ENCODE measurements around the gene PSORS1C2.

PSORS1C2 gene

GRCh38 chr6:31115941-31116560 is 22.8 kb downstream of the PSORS1C2 start:
- Histone ChIP-seq H3K4me3 (no peak overlapping the region), H3K36me3 (no peaks in the 10 kb centered on the region), H3K9me3 (no peaks in the 10 kb centered on the region), H3K27ac (peak overlapping the region in 1 of 2 donors; percentile 74), H3K4me1 (peaks cover 0 to 45% (median 31%) of the 10 kb centered on the region in 4 donors), H3K27me3 (no peaks in the 10 kb centered on the region)
- no peak for DNase-seq
- intact Hi-C loops (cut with DNase I; ENCODE audit: low total_unique reads): no loop called here
- TF ChIP-seq, protein P1, sequence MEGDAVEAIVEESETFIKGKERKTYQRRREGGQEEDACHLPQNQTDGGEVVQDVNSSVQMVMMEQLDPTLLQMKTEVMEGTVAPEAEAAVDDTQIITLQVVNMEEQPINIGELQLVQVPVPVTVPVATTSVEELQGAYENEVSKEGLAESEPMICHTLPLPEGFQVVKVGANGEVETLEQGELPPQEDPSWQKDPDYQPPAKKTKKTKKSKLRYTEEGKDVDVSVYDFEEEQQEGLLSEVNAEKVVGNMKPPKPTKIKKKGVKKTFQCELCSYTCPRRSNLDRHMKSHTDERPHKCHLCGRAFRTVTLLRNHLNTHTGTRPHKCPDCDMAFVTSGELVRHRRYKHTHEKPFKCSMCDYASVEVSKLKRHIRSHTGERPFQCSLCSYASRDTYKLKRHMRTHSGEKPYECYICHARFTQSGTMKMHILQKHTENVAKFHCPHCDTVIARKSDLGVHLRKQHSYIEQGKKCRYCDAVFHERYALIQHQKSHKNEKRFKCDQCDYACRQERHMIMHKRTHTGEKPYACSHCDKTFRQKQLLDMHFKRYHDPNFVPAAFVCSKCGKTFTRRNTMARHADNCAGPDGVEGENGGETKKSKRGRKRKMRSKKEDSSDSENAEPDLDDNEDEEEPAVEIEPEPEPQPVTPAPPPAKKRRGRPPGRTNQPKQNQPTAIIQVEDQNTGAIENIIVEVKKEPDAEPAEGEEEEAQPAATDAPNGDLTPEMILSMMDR (IDR thresholded peaks at IDR 0.05): no peak

- Histone ChIP-seq H3K4me1 (peaks cover 0 to 45% (median 31%) of the 10 kb centered on the region in 4 donors), H3K4me3 (peak overlapping the region; percentile 36 to 47), H3K27ac (peak overlapping the region; percentile 74 to 75), H3K36me3 (no peaks in the 10 kb centered on the region), H3K9me3 (no peaks in the 10 kb centered on the region), H3K27me3 (no peaks in the 10 kb centered on the region)
- intact Hi-C loops (cut with DNase I; ENCODE audit: low total_unique reads): no loop called here
- TF ChIP-seq, protein P1 (IDR thresholded peaks at IDR 0.05): no peak
- no peak for DNase-seq
Observed at GRCh38 chr6:31114970-31115849, 23.7 kb downstream of the PSORS1C2 start.

DNA sequence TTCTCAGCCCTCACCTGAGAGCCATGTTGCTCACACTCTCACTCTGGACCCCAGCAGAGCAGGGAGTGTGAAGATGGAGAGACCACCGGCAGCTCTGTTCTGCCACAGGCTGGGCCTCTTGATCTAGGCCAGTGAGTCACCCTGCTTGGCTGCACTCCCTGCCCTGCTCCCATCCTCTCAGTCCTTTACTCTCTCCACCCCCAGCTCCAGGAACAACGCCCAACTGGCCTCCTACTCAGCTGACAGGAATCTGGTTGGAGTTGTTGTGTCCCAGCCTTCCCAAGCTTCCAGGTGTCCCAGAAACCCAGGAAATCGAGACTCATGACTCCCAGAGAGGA is 24.4 kb downstream of the PSORS1C2 start, which contains the start of gene PSORS1C1:
PSORS1C1 (plus strand) TSS at position 260 of the 338 bp plus-strand sequence. CDS start 14,833 bp downstream, outside the sequence.
- H3K27me3 ChIP-seq: no peaks in the 10 kb centered on the region
- H3K4me1 ChIP-seq: peaks cover 0 to 45% (median 31%) of the 10 kb centered on the region in 4 donors
- intact Hi-C loops (cut with DNase I; ENCODE audit: low total_unique reads): no loop called here
- no peaks in the 10 kb centered on the region for H3K36me3 ChIP-seq
- peak; percentile 92 to 94 for DNase-seq
- TF ChIP-seq, protein P1 (IDR thresholded peaks at IDR 0.05): no peak
- no peaks in the 10 kb centered on the region for H3K9me3 ChIP-seq
- H3K27ac ChIP-seq: peak within 1 kb of the TSS; percentile 74 to 75
- peak within 1 kb of the TSS; percentile 36 to 47 for H3K4me3 ChIP-seq

DNA sequence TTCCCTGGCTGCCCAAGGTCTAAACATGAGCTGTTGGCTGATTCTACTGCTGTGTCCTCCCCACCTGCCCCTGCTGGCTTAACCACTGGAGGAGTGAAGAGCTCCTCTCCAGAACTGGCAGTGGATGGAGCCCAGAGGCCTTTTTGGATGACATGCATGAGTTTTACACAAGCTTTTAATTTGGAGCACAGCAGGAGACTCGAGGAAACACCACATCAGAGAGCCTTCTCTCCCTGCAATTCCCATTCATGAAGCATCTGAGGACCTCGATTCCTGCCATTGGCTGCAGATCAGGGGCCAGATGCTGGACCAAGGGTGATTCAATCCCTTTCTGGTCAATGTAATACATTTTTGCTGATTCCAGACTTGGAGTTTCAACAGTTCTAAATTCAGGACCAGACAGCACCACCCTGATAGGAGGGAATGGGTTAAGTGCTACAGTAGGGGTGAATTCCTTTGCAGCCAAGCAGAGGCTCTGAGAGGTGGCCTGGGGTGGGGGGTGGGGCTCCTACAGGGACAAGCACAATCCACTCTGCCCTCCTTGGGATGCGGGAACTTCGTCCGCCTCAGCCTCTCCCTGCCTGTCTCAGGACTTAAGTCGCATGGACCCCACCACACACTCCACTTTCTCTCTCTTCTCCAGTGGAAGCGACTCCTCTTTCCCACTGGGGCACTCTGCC is 24.9 kb downstream of the PSORS1C2 start:
- DNase-seq: no peak
- Histone ChIP-seq H3K4me3 (peak overlapping the region in 1 of 2 donors; percentile 36), H3K36me3 (no peaks in the 10 kb centered on the region), H3K27ac (peak overlapping the region; percentile 74 to 75), H3K27me3 (no peaks in the 10 kb centered on the region), H3K9me3 (no peaks in the 10 kb centered on the region), H3K4me1 (peaks cover 0 to 45% (median 31%) of the 10 kb centered on the region in 4 donors)
- intact Hi-C loops (cut with DNase I; ENCODE audit: low total_unique reads): no loop called here
- TF ChIP-seq, protein P1 (IDR thresholded peaks at IDR 0.05): no peak

DNA sequence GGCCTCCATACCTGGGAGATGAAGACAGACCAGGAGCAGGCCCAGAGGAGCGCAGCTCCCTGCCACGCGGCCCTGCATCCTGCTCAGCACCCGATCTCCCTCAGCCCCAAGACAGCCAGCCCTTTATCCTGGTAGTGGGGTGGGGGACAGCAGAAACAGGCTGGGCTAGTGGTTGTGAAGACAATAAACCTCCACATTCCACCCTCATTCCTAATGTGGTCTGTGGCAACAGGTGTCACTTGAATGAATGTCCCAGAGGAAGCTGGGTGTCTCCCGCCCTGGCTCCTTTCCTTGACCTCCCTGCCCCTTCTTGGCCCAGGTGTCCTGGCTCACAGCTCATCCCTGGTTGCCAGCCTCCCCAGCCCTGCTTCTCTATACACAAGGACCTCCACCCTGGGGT is 26.4 kb downstream of the PSORS1C2 start, which contains the start of gene C6orf15:
C6orf15 (minus strand) TSS at position 98 of the 400 bp plus-strand sequence; CDS start at position 78, 20 bp downstream.
- DNase-seq: no peak
- H3K4me1 ChIP-seq: peaks cover 0 to 40% (median 29%) of the 10 kb centered on the region in 4 donors

More for the DNA sequence above, 26.4 kb downstream of the PSORS1C2 start, which contains the start of gene C6orf15:
- intact Hi-C loops (cut with DNase I; ENCODE audit: low total_unique reads): no loop called here
- TF ChIP-seq, protein P1 (IDR thresholded peaks at IDR 0.05): no peak
- H3K27me3 ChIP-seq: peaks cover 0 to 7% of the 10 kb centered on the region in 2 donors
- H3K36me3 ChIP-seq: no peaks in the 10 kb centered on the region
- no peak within 1 kb of the TSS for H3K4me3 ChIP-seq
- no peaks in the 10 kb centered on the region for H3K9me3 ChIP-seq
- H3K27ac ChIP-seq: no peak within 1 kb of the TSS

Data from tibial artery (tissue), 4 donors.